Fibroblast of skin of abdomen (primary cell): ENCODE results near the gene TBC1D4.

Source experiments
- DNase-seq: peaks from one replicate; pipeline ENCODE4 v3.0.0-alpha.2; 2013

Gene TBC1D4

GRCh38 chr13:75418186-75418843 is 63.7 kb downstream of the TBC1D4 start:
- no peak for DNase-seq

- DNase-seq, result no peak
Measured at GRCh38 chr13:75417656-75418055, 64.3 kb downstream of the TBC1D4 start.

GRCh38 chr13:75417012-75417384 is 65.0 kb downstream of the TBC1D4 start:
- no peak for DNase-seq

GRCh38 chr13:75416327-75417011 is 65.5 kb downstream of the TBC1D4 start:
- no peak for DNase-seq

GRCh38 chr13:75415694-75416093 is 66.3 kb downstream of the TBC1D4 start:
- peak; percentile 93 for DNase-seq

- no peak for DNase-seq
Measured at GRCh38 chr13:75415171-75415570, 66.8 kb downstream of the TBC1D4 start.

GRCh38 chr13:75414036-75414827 is 67.7 kb downstream of the TBC1D4 start:
- DNase-seq, result no peak

- no peak for DNase-seq
Measured at GRCh38 chr13:75411924-75412537, 69.9 kb downstream of the TBC1D4 start.

GRCh38 chr13:75410207-75410606 is 71.8 kb downstream of the TBC1D4 start:
- DNase-seq, result no peak

- DNase-seq, result no peak
Measured at GRCh38 chr13:75407998-75408397, 74.0 kb downstream of the TBC1D4 start.

- no peak for DNase-seq
Measured at GRCh38 chr13:75407473-75407872, 74.5 kb downstream of the TBC1D4 start.

- DNase-seq, result peak; percentile 16
Measured at GRCh38 chr13:75405976-75406703, 75.8 kb downstream of the TBC1D4 start.

GRCh38 chr13:75404726-75405125 is 77.2 kb downstream of the TBC1D4 start:
- DNase-seq, result no peak

- no peak for DNase-seq
Measured at GRCh38 chr13:75402787-75403186, 79.2 kb downstream of the TBC1D4 start.

- DNase-seq, result no peak
Measured at GRCh38 chr13:75400775-75401174, 81.2 kb downstream of the TBC1D4 start.

- DNase-seq, result no peak
Measured at GRCh38 chr13:75399879-75400217, 82.1 kb downstream of the TBC1D4 start.

- peak; percentile 24 for DNase-seq
Measured at GRCh38 chr13:75399168-75399878, 82.6 kb downstream of the TBC1D4 start.

GRCh38 chr13:75398072-75398471 is 83.9 kb downstream of the TBC1D4 start:
- no peak for DNase-seq

- no peak for DNase-seq
Measured at GRCh38 chr13:75395901-75396300, 86.1 kb downstream of the TBC1D4 start.

GRCh38 chr13:75395066-75395465 is 86.9 kb downstream of the TBC1D4 start:
- DNase-seq, result no peak

GRCh38 chr13:75393839-75394520 is 88.0 kb downstream of the TBC1D4 start:
- DNase-seq, result no peak
